WTC11 (cell line): ENCODE results near the gene EIF6.

Experiments
- ATF1 ChIP-seq: sonication (generic); formaldehyde crosslinking; IDR thresholded peaks from 2 replicates; pipeline ENCODE4 v1.8.1; 2023; ENCODE audit warnings: mild to moderate bottlenecking, moderate library complexity, missing genetic modification reagents
- NR2C2 ChIP-seq: sonication (generic); formaldehyde crosslinking; IDR thresholded peaks from 2 replicates; pipeline ENCODE4 v1.8.0; 2022; ENCODE audit warnings: mild to moderate bottlenecking, missing genetic modification reagents
- TP53 ChIP-seq: sonication (generic); formaldehyde crosslinking; IDR thresholded peaks from 2 replicates; pipeline ENCODE4 v1.8.1; 2023; ENCODE audit warnings: mild to moderate bottlenecking, missing genetic modification reagents
- ZBTB21 ChIP-seq: sonication (generic); formaldehyde crosslinking; IDR thresholded peaks from 2 replicates; pipeline ENCODE4 v1.8.1; 2023; ENCODE audit warnings: mild to moderate bottlenecking, missing genetic modification reagents, borderline replicate concordance
- TF ChIP-seq, protein P1 (sequence below): fragments of 200-600 bp; IDR thresholded peaks from 2 replicates; pipeline ENCODE4 v1.8.0; 2022; ENCODE audit warnings: antibody characterized with exemption
- TF ChIP-seq, protein P2 (sequence below): sonication (generic); formaldehyde crosslinking; IDR thresholded peaks from 2 replicates; pipeline ENCODE4 v1.8.1; 2023; ENCODE audit warnings: mild to moderate bottlenecking, moderate library complexity, missing genetic modification reagents

DNA sequence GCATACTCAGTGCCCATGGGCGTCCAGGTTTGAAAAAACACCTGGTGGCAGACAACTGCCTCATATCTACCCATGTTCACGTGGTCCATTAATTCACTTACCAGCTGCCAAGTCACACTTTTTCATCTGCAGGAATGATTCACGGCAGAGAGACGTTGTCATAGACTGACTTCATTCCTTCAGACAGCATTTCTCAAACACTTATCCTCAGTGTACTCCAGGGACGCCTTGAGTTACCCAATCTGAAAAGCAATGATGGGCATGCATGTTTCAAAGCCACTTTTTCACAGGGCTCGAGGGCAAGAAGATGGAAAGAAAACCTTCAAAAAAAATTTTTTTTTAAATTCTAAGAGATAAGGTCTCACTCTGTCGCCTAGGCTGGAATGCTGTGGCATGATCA, 12.7 kb downstream of the EIF6 start:
- TF ChIP-seq, protein P1, sequence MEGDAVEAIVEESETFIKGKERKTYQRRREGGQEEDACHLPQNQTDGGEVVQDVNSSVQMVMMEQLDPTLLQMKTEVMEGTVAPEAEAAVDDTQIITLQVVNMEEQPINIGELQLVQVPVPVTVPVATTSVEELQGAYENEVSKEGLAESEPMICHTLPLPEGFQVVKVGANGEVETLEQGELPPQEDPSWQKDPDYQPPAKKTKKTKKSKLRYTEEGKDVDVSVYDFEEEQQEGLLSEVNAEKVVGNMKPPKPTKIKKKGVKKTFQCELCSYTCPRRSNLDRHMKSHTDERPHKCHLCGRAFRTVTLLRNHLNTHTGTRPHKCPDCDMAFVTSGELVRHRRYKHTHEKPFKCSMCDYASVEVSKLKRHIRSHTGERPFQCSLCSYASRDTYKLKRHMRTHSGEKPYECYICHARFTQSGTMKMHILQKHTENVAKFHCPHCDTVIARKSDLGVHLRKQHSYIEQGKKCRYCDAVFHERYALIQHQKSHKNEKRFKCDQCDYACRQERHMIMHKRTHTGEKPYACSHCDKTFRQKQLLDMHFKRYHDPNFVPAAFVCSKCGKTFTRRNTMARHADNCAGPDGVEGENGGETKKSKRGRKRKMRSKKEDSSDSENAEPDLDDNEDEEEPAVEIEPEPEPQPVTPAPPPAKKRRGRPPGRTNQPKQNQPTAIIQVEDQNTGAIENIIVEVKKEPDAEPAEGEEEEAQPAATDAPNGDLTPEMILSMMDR = no peak
- TF ChIP-seq, protein P2, sequence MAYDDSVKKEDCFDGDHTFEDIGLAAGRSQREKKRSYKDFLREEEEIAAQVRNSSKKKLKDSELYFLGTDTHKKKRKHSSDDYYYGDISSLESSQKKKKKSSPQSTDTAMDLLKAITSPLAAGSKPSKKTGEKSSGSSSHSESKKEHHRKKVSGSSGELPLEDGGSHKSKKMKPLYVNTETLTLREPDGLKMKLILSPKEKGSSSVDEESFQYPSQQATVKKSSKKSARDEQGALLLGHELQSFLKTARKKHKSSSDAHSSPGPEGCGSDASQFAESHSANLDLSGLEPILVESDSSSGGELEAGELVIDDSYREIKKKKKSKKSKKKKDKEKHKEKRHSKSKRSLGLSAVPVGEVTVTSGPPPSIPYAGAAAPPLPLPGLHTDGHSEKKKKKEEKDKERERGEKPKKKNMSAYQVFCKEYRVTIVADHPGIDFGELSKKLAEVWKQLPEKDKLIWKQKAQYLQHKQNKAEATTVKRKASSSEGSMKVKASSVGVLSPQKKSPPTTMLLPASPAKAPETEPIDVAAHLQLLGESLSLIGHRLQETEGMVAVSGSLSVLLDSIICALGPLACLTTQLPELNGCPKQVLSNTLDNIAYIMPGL (CRISPR knock-in tag) = no peak
- TF ChIP-seq ZBTB21 (CRISPR knock-in tag) (no peak), TP53 (CRISPR knock-in tag) (no peak), NR2C2 (no peak), ATF1 (CRISPR knock-in tag) (no peak)
